Gastrocnemius medialis (tissue), 4 donors: ENCODE data around the gene EHD3. TPM values are rescaled to one million over a fixed set of nuclear protein-coding genes. Genes with fewer than 3 reads are reported as not detected.
A peak's percentile ranks its signal among the peaks of the same experiment; 100 is the strongest.

Experiments used
- ATAC-seq, 2 donors: fragments of 150-250 bp; one replicate each; pipeline ENCODE4 v1.9.1; 2016
- DNase-seq, 2 donors: peaks; one replicate each; pipeline ENCODE4 v3.0.0-alpha.2; 2019
- H3K27ac ChIP-seq, 4 donors: fragments of 200-600 bp; sonication (generic); 1 replicate in 1 of 4; 2 replicates in 3 of 4; pipeline ENCODE4 v1.5.1; 2016 to 2018; ENCODE audit warnings: mild to moderate bottlenecking in 2 of 4, moderate library complexity in 1 of 4
- H3K27me3 ChIP-seq, 3 donors: fragments of 200-600 bp; sonication (generic) in 2 of 3; 1 replicate in 1 of 3; 2 replicates in 2 of 3; pipeline versions ENCODE4 v1.5.1 to v1.6.0; 2016 to 2019; ENCODE audit warnings: mild to moderate bottlenecking in 1 of 3, moderate library complexity in 1 of 3
- H3K36me3 ChIP-seq, 2 donors: fragments of 200-600 bp; sonication (generic) in 1 of 2; one replicate each; pipeline ENCODE4 v1.5.1; 2017 to 2018
- H3K4me1 ChIP-seq, 2 donors: fragments of 200-600 bp; sonication (generic) in 1 of 2; one replicate each; pipeline ENCODE4 v1.5.1; 2016 to 2017; ENCODE audit warnings: mild to moderate bottlenecking in 2 of 2
- H3K4me3 ChIP-seq, 4 donors: fragments of 200-600 bp; sonication (generic) in 3 of 4; 1 replicate in 1 of 4; 2 replicates in 3 of 4; pipeline ENCODE4 v1.5.1; 2016 to 2019; ENCODE audit warnings: mild to moderate bottlenecking in 2 of 4
- H3K9me3 ChIP-seq, 3 donors: fragments of 200-600 bp; sonication (generic) in 2 of 3; 1 replicate in 1 of 3; 2 replicates in 2 of 3; pipeline ENCODE4 v1.5.1; 2016 to 2019
- POLR2A ChIP-seq, 2 donors: fragments of 450-650 bp; IDR thresholded peaks; one replicate each; pipeline ENCODE4 v1.6.1; 2017; ENCODE audit warnings: antibody characterized with exemption in 2 of 2, mild to moderate bottlenecking in 2 of 2, moderate library complexity in 2 of 2
- in situ Hi-C, 4 donors: fragments of 200-750 bp; cut with MboI; loops; one replicate each; pipeline versions ENCODE4 v1.15.0 to v1.8.0; 2017; ENCODE audit warnings: low sequenced_read_pairs in 4 of 4
- intact Hi-C: fragments of 100-400 bp; cut with DNase I; formaldehyde crosslinking; loops from one replicate; pipeline ENCODE4 v1.15.1; 2023; ENCODE audit warnings: low total_unique reads
- total RNA-seq, 4 donors: library from RNA; depleted of rRNA; stranded (reverse); fragments of >200 nt; gene quantifications; one replicate each; pipeline versions ENCODE4 v1.1.0 to v1.2.3, GENCODE V29; 2016
- TF ChIP-seq, protein P1 (sequence below), 5 experiments: fragments of 450-650 bp in 3 of 5; fragments of 200-600 bp in 2 of 5; sonication (generic) in 2 of 5; IDR thresholded peaks in 4 of 5; conservative IDR thresholded peaks in 1 of 5; 1 replicate in 4 of 5; 2 replicates in 1 of 5; pipeline ENCODE4 v1.5.1; 2016 to 2019; ENCODE audit warnings: antibody characterized with exemption in 5 of 5, mild to moderate bottlenecking in 3 of 5, moderate library complexity in 3 of 5

The EHD3 gene
- 1 to 10 TPM; 1.5 to 3.1 (median 2.1) TPM for total RNA-seq

DNA sequence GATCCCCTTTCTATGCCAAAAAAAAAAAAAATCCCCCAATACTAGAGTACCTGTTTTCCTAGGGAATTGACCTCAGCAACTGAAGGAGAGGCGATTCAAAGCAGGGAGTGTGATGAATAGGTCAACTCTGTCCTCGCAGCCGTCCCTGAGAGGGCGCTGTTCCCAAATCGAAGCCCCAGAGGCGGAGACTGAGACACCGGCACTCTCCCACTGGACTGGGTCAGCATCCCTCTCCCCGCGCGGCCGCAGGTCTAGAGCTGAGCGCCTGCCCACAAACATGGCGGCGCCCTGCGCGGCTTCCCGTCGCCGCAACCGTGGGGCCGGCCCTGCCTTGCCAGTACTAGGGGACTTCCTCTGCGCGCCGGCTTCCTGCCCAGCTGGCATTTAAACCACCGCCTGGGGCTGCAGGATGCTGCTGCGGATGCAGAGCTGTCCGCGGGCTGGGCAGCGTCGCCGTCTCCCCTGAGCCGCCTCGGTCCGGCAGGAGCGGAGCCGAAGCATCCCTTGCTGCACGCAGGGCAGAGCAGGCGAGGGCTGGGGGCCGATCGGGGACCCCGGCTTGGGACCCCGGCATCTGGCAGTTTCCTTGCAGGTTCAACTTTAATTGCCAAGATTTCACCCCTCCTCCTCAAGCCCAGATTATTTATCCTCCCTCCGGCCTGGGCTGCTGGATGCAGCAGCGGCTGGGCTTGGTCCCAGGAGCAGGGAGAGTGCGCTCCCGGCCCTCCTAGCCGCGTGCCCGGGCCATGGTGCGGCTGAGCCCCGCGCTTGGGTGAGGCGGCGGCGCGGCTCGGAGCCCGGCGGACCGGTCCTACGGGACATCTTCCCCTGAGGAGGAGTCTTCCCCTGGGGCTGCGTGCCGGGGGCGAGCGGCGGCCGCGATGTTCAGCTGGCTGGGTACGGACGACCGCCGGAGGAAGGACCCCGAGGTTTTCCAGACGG, at the start of gene EHD3:
EHD3 (plus strand) TSS at position 412 of the 942 bp plus-strand sequence; CDS start at position 882, 470 bp downstream.
- peaks cover 14 to 22% of the 10 kb centered on the region in 2 donors for H3K4me1 ChIP-seq
- peak; percentile 74 to 76 for DNase-seq
- TF ChIP-seq, protein P1, sequence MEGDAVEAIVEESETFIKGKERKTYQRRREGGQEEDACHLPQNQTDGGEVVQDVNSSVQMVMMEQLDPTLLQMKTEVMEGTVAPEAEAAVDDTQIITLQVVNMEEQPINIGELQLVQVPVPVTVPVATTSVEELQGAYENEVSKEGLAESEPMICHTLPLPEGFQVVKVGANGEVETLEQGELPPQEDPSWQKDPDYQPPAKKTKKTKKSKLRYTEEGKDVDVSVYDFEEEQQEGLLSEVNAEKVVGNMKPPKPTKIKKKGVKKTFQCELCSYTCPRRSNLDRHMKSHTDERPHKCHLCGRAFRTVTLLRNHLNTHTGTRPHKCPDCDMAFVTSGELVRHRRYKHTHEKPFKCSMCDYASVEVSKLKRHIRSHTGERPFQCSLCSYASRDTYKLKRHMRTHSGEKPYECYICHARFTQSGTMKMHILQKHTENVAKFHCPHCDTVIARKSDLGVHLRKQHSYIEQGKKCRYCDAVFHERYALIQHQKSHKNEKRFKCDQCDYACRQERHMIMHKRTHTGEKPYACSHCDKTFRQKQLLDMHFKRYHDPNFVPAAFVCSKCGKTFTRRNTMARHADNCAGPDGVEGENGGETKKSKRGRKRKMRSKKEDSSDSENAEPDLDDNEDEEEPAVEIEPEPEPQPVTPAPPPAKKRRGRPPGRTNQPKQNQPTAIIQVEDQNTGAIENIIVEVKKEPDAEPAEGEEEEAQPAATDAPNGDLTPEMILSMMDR (IDR thresholded peaks at IDR 0.05 in 4 of 5, conservative IDR thresholded peaks at IDR 0.05 in 1 of 5): peak; percentile 24 to 62 (median 51)
- no peak for TF ChIP-seq POLR2A (IDR thresholded peaks at IDR 0.05)
- peak within 1 kb of the TSS; percentile 56 to 68 (median 64) for H3K4me3 ChIP-seq
- H3K27ac ChIP-seq: peak within 1 kb of the TSS; percentile 9 to 41 (median 22)
- H3K27me3 ChIP-seq: no peaks in the 10 kb centered on the region
- in situ Hi-C loops: loop anchor here (10.0 kb wide), 1 partner anchor 101 kb away; no protein-coding TSS in a partner anchor
- no peaks in the 10 kb centered on the region for H3K36me3 ChIP-seq
- no peaks in the 10 kb centered on the region for H3K9me3 ChIP-seq
- peak; percentile 83 to 88 for ATAC-seq
- intact Hi-C loops: loop anchor here (1.0 kb wide), 1 partner anchor 99 kb away; no protein-coding TSS in a partner anchor

DNA sequence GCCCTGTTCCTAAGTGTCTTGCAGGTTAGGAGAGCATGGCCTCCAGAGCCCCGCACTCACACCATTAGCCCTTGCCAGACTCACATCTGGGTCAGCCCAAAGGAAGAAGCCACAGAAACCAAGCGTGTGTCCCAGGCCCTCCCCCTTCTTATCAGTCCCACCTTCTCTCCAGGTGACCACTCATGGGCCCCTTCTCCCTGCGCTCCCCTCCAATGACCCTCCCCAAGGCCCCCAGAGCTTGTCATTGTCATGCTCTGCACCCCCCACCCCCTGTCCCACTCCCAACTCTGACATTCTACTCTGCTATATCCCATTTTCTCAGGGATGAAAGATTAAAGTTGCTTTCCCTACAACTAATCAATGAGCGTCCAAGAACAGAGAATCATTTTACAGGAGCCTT, 46.8 kb upstream of the EHD3 start:
- no peak for ATAC-seq
- Histone ChIP-seq H3K4me3 (no peak overlapping the region), H3K36me3 (no peaks in the 10 kb centered on the region), H3K27ac (no peak overlapping the region), H3K9me3 (no peaks in the 10 kb centered on the region), H3K4me1 (no peaks in the 10 kb centered on the region), H3K27me3 (no peaks in the 10 kb centered on the region)
- no peak for DNase-seq
- intact Hi-C loops: no loop called here
- TF ChIP-seq, protein P1 (IDR thresholded peaks at IDR 0.05 in 4 of 5, conservative IDR thresholded peaks at IDR 0.05 in 1 of 5): no peak
- TF ChIP-seq POLR2A (IDR thresholded peaks at IDR 0.05): no peak
- in situ Hi-C loops: no loop called here

DNA sequence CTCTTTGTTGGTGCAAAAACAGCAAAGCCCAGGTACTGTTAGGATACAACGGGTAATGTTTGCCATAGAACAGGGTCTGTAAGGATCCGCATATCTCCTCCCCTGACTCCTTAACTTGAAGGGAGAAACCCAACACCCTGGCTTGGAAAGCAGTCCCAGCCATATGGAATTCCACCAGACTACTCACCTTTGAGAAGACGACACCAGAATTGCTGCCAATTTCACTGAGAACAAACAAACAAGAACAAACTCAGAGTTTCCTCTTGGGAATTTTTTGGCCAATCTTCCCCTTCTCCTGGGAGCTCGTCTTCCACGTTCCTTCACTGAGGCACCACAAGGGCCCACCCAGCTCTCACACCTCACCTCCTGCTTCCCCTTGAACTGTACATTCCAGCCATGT, 45.8 kb upstream of the EHD3 start:
- no peak overlapping the region for H3K27ac ChIP-seq
- no peaks in the 10 kb centered on the region for H3K36me3 ChIP-seq
- no peak for ATAC-seq
- H3K4me1 ChIP-seq: no peaks in the 10 kb centered on the region
- intact Hi-C loops (no loop called here), in situ Hi-C loops (no loop called here)
- TF ChIP-seq, protein P1 (IDR thresholded peaks at IDR 0.05 in 4 of 5, conservative IDR thresholded peaks at IDR 0.05 in 1 of 5): no peak
- TF ChIP-seq POLR2A (IDR thresholded peaks at IDR 0.05): no peak
- no peaks in the 10 kb centered on the region for H3K27me3 ChIP-seq
- no peaks in the 10 kb centered on the region for H3K9me3 ChIP-seq
- no peak for DNase-seq
- no peak overlapping the region for H3K4me3 ChIP-seq

DNA sequence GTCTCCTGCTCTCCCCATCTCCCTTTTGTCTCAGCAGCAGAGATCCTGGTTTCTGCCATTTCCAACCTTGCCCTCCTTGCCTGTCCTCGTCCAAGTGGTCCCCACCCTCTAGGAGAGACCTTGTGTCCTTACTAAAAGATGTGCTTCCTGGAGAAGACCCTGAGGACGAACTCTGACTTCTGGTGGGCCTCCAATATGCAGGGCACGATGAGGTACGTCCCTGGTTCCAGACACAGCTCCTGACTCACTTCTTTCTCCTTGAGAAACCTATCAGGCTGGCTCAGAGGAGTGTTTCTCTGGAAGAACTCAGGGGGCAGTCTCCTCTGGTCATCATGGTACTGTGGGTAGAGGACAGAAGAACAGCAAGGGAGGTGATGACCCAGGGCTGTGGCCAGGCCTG, 44.8 kb upstream of the EHD3 start:
- ATAC-seq: no peak
- in situ Hi-C loops: no loop called here
- H3K4me1 ChIP-seq: no peaks in the 10 kb centered on the region
- H3K36me3 ChIP-seq: no peaks in the 10 kb centered on the region
- TF ChIP-seq, protein P1 (IDR thresholded peaks at IDR 0.05 in 4 of 5, conservative IDR thresholded peaks at IDR 0.05 in 1 of 5): no peak
- no peak for TF ChIP-seq POLR2A (IDR thresholded peaks at IDR 0.05)
- H3K27me3 ChIP-seq: no peaks in the 10 kb centered on the region
- intact Hi-C loops: no loop called here
- H3K27ac ChIP-seq: no peak overlapping the region
- no peak for DNase-seq
- H3K4me3 ChIP-seq: no peak overlapping the region
- no peaks in the 10 kb centered on the region for H3K9me3 ChIP-seq
